WTC11 (cell line): Measurements from ENCODE around the gene COA1.

Experiments
- ATF3 ChIP-seq: sonication (generic); formaldehyde crosslinking; conservative IDR thresholded peaks from 2 replicates; pipeline ENCODE4 v1.8.1; 2022; ENCODE audit warnings: mild to moderate bottlenecking, missing genetic modification reagents
- CTCF ChIP-seq: fragments of 200-600 bp; IDR thresholded peaks from 2 replicates; pipeline ENCODE4 v1.8.0; 2022; ENCODE audit warnings: antibody characterized with exemption
- GABPB1 ChIP-seq: sonication (generic); formaldehyde crosslinking; IDR thresholded peaks from 2 replicates; pipeline ENCODE4 v1.8.1; 2023; ENCODE audit warnings: mild to moderate bottlenecking, missing genetic modification reagents
- RELA ChIP-seq: sonication (generic); formaldehyde crosslinking; IDR thresholded peaks from 2 replicates; pipeline ENCODE4 v1.8.1; 2022; ENCODE audit warnings: missing genetic modification reagents, mild to moderate bottlenecking, borderline replicate concordance
- ZNF121 ChIP-seq: sonication (generic); formaldehyde crosslinking; IDR thresholded peaks from 2 replicates; pipeline ENCODE4 v1.8.0; 2023; ENCODE audit warnings: missing genetic modification reagents
- ZNF425 ChIP-seq: fragments of 250-450 bp; sonication (Bioruptor Pico); conservative IDR thresholded peaks from 2 replicates; pipeline ENCODE4 v1.9.0; 2021; ENCODE audit warnings: mild to moderate bottlenecking
- TF ChIP-seq, protein P1 (sequence below): sonication (generic); formaldehyde crosslinking; IDR thresholded peaks from 2 replicates; pipeline ENCODE4 v1.8.1; 2022; ENCODE audit warnings: mild to moderate bottlenecking, moderate library complexity, missing genetic modification reagents
- TF ChIP-seq, protein P2 (sequence below): sonication (generic); formaldehyde crosslinking; IDR thresholded peaks from 2 replicates; pipeline ENCODE4 v1.8.1; 2023; ENCODE audit warnings: mild to moderate bottlenecking, missing genetic modification reagents
- TF ChIP-seq, protein P3 (sequence below): sonication (generic); formaldehyde crosslinking; IDR thresholded peaks from 2 replicates; pipeline ENCODE4 v1.8.0; 2022; ENCODE audit warnings: mild to moderate bottlenecking, missing genetic modification reagents

DNA sequence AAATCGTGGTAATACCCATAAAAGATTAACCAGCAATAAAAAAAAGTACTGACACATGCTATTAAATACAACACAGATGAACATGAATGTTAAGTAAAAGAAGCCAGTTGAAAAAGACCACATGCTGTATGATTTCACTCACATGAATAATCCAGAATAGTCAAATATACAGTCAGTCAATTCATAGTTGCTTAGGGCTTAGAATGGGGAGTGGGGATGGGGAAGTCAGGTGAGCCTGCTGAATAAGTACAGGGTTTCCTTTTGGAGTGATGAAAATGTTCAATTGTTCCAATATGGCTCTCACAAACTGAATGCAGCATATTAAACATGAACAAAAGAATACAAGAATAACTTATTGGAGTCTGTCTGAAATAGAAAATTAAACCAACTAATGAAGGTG lies 1.8 kb downstream of the COA1 start:
- TF ChIP-seq CTCF (no peak), RELA (CRISPR knock-in tag) (no peak), ZNF121 (CRISPR knock-in tag) (no peak), ZNF425 (CRISPR knock-in tag) (no peak), GABPB1 (CRISPR knock-in tag) (no peak), ATF3 (CRISPR knock-in tag) (no peak)
- TF ChIP-seq, protein P1, sequence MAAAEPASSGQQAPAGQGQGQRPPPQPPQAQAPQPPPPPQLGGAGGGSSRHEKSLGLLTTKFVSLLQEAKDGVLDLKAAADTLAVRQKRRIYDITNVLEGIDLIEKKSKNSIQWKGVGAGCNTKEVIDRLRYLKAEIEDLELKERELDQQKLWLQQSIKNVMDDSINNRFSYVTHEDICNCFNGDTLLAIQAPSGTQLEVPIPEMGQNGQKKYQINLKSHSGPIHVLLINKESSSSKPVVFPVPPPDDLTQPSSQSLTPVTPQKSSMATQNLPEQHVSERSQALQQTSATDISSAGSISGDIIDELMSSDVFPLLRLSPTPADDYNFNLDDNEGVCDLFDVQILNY (CRISPR knock-in tag): no peak
- TF ChIP-seq, protein P2, sequence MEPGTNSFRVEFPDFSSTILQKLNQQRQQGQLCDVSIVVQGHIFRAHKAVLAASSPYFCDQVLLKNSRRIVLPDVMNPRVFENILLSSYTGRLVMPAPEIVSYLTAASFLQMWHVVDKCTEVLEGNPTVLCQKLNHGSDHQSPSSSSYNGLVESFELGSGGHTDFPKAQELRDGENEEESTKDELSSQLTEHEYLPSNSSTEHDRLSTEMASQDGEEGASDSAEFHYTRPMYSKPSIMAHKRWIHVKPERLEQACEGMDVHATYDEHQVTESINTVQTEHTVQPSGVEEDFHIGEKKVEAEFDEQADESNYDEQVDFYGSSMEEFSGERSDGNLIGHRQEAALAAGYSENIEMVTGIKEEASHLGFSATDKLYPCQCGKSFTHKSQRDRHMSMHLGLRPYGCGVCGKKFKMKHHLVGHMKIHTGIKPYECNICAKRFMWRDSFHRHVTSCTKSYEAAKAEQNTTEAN (CRISPR knock-in tag): no peak
- TF ChIP-seq, protein P3, sequence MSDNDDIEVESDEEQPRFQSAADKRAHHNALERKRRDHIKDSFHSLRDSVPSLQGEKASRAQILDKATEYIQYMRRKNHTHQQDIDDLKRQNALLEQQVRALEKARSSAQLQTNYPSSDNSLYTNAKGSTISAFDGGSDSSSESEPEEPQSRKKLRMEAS (CRISPR knock-in tag): no peak
